Endothelial cell of hepatic sinusoid (primary cell): Measurements from ENCODE around the gene S100A6.
"Not testable (repeated sequence)": the region's sequence is repeated elsewhere in the genome, so short reads cannot be mapped to it uniquely, and the experiment has no call there.

ENCODE experiments used
- in situ Hi-C: cut with HindIII; loops from 2 replicates; pipeline ENCODE4 v1.10.0; 2017; ENCODE audit warnings: low sequenced_read_pairs

The S100A6 gene

GRCh38 chr1:153535242-153536011 is at the start of gene S100A6:
Gene S100A6 (minus strand): TSS chr1:153535991. CDS start chr1:153535339, 652 bp downstream.
- in situ Hi-C loops: no loop called here

- in situ Hi-C loops: no loop called here
Observed at GRCh38 chr1:153585006-153585405, 49.2 kb upstream of the S100A6 start.

GRCh38 chr1:153583976-153584375 is 48.2 kb upstream of the S100A6 start:
- in situ Hi-C loops: no loop called here

GRCh38 chr1:153583514-153583913 is 47.7 kb upstream of the S100A6 start:
- in situ Hi-C loops: not testable (repeated sequence)

- in situ Hi-C loops: not testable (repeated sequence)
Observed at GRCh38 chr1:153582836-153583235, 47.0 kb upstream of the S100A6 start.

- in situ Hi-C loops: loop anchor here (10.0 kb wide), 1 partner anchor 74 kb away; no protein-coding TSS in a partner anchor
Observed at GRCh38 chr1:153578936-153579335, 43.1 kb upstream of the S100A6 start.

GRCh38 chr1:153578490-153578889 is 42.7 kb upstream of the S100A6 start:
- in situ Hi-C loops: loop anchor here (10.0 kb wide), 1 partner anchor 74 kb away; no protein-coding TSS in a partner anchor

GRCh38 chr1:153577624-153578051 is 41.8 kb upstream of the S100A6 start:
- in situ Hi-C loops: loop anchor here (10.0 kb wide), 1 partner anchor 73 kb away; no protein-coding TSS in a partner anchor

GRCh38 chr1:153577138-153577537 is 41.3 kb upstream of the S100A6 start:
- in situ Hi-C loops: loop anchor here (10.0 kb wide), 1 partner anchor 72 kb away; no protein-coding TSS in a partner anchor

GRCh38 chr1:153575497-153575896 is 39.7 kb upstream of the S100A6 start:
- in situ Hi-C loops: loop anchor here (10.0 kb wide), 1 partner anchor 71 kb away; no protein-coding TSS in a partner anchor

GRCh38 chr1:153575081-153575491 is 39.3 kb upstream of the S100A6 start:
- in situ Hi-C loops: loop anchor here (10.0 kb wide), 1 partner anchor 70 kb away; no protein-coding TSS in a partner anchor

GRCh38 chr1:153573351-153573750 is 37.6 kb upstream of the S100A6 start:
- in situ Hi-C loops: loop anchor here (10.0 kb wide), 1 partner anchor 69 kb away; no protein-coding TSS in a partner anchor

- in situ Hi-C loops: loop anchor here (10.0 kb wide), 1 partner anchor 68 kb away; no protein-coding TSS in a partner anchor
Observed at GRCh38 chr1:153572569-153573015, 36.8 kb upstream of the S100A6 start.

GRCh38 chr1:153571706-153572105 is 35.9 kb upstream of the S100A6 start:
- in situ Hi-C loops: loop anchor here (10.0 kb wide), 1 partner anchor 67 kb away; no protein-coding TSS in a partner anchor

- in situ Hi-C loops: loop anchor here (10.0 kb wide), 1 partner anchor 66 kb away; no protein-coding TSS in a partner anchor
Observed at GRCh38 chr1:153570874-153571273, 35.1 kb upstream of the S100A6 start.

GRCh38 chr1:153569465-153569864 is 33.7 kb upstream of the S100A6 start:
- in situ Hi-C loops: no loop called here

GRCh38 chr1:153568367-153569099 is 32.7 kb upstream of the S100A6 start:
- in situ Hi-C loops: no loop called here

GRCh38 chr1:153567621-153568366 is 32.0 kb upstream of the S100A6 start:
- in situ Hi-C loops: no loop called here

- in situ Hi-C loops: no loop called here
Observed at GRCh38 chr1:153566414-153567371, 30.9 kb upstream of the S100A6 start.
